ENCODE results near the gene TRDN.
"Not testable (repeated sequence)": the region's sequence is repeated elsewhere in the genome, so short reads cannot be mapped to it uniquely, and the experiment has no call there.

DNA sequence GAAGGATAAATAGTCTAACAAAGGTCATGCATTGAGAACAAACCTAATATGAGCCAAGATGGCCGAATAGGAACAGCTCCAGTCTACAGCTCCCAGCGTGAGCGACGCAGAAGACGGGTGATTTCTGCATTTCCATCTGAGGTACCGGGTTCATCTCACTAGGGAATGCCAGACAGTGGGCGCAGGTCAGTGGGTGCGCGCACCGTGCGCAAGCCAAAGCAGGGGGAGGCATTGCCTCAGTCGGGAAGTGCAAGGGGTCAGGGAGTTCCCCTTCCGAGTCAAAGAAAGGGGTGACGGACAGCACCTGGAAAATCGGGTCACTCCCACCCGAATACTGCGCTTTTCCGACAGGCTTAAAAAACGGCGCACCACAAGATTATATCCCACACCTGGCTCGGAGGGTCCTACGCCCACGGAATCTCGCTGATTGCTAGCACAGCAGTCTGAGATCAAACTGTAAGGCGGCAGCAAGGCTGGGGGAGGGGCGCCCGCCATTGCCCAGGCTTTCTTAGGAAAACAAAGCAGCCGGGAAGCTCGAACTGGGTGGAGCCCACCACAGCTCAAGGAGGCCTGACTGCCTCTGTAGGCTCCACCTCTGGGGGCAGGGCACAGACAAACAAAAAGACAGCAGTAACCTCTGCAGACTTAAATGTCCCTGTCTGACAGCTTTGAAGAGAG is 164.6 kb downstream of the TRDN start:
- TF ChIP-seq, protein P1, sequence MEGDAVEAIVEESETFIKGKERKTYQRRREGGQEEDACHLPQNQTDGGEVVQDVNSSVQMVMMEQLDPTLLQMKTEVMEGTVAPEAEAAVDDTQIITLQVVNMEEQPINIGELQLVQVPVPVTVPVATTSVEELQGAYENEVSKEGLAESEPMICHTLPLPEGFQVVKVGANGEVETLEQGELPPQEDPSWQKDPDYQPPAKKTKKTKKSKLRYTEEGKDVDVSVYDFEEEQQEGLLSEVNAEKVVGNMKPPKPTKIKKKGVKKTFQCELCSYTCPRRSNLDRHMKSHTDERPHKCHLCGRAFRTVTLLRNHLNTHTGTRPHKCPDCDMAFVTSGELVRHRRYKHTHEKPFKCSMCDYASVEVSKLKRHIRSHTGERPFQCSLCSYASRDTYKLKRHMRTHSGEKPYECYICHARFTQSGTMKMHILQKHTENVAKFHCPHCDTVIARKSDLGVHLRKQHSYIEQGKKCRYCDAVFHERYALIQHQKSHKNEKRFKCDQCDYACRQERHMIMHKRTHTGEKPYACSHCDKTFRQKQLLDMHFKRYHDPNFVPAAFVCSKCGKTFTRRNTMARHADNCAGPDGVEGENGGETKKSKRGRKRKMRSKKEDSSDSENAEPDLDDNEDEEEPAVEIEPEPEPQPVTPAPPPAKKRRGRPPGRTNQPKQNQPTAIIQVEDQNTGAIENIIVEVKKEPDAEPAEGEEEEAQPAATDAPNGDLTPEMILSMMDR (conservative IDR thresholded peaks at IDR 0.05 in 1 of 2, IDR thresholded peaks at IDR 0.05 in 1 of 2; ENCODE audit: extremely low read depth in 1 of 2, insufficient read depth in 1 of 2, low read depth in 1 of 2, low read length in 2 of 2): not testable (repeated sequence)
- not testable (repeated sequence) for TF ChIP-seq EZH2 (IDR thresholded peaks at IDR 0.05; ENCODE audit: borderline replicate concordance, low read length)

Measured in mammary epithelial cell (primary cell).